Measurements from ENCODE around the gene BSND. TPM values are rescaled to one million over a fixed set of nuclear protein-coding genes. Genes with fewer than 3 reads are reported as not detected.
"Not testable (repeated sequence)": the region's sequence is repeated elsewhere in the genome, so short reads cannot be mapped to it uniquely, and the experiment has no call there.

BSND gene
- not detected for total RNA-seq
- long read RNA-seq: 0 reads

- no peak for DNase-seq
- ATAC-seq (ENCODE audit: poor library complexity): no peak
- intact Hi-C loops (cut with DNase I): loop anchor here (5.0 kb wide), 1 partner anchor 46 kb away; no protein-coding TSS in a partner anchor
These were observed at the start of gene BSND for GRCh38 chr1:54998677-54999076. BSND (plus strand) TSS chr1:54998933; CDS start chr1:54999187, 254 bp downstream.

GRCh38 chr1:54949053-54949452 lies 49.7 kb upstream of the BSND start:
- ATAC-seq (ENCODE audit: poor library complexity): no peak
- DNase-seq: no peak
- intact Hi-C loops (cut with DNase I): no loop called here

- DNase-seq (no peak), ATAC-seq (ENCODE audit: poor library complexity) (peak; percentile 7)
- intact Hi-C loops (cut with DNase I): loop anchor here (5.0 kb wide), 1 partner anchor 47 kb away; the partner anchor contains the start of gene BSND
These were observed 48.7 kb upstream of the BSND start for GRCh38 chr1:54950006-54950368.

- DNase-seq: peak; percentile 74
- intact Hi-C loops (cut with DNase I): loop anchor here (5.0 kb wide), 1 partner anchor 47 kb away; the partner anchor contains the start of gene BSND
- peak; percentile 95 for ATAC-seq (ENCODE audit: poor library complexity)
These were observed 48.2 kb upstream of the BSND start for GRCh38 chr1:54950369-54951163.

- ATAC-seq (ENCODE audit: poor library complexity) (no peak), DNase-seq (no peak)
- intact Hi-C loops (cut with DNase I): loop anchor here (5.0 kb wide), 1 partner anchor 45 kb away; the partner anchor contains the start of gene BSND
These were observed 46.9 kb upstream of the BSND start for GRCh38 chr1:54951810-54952226.

GRCh38 chr1:54952950-54953718 lies 45.6 kb upstream of the BSND start:
- intact Hi-C loops (cut with DNase I): loop anchor here (5.0 kb wide), 1 partner anchor 44 kb away; the partner anchor contains the start of gene BSND
- DNase-seq (no peak), ATAC-seq (ENCODE audit: poor library complexity) (no peak)

GRCh38 chr1:54953846-54954245 lies 44.9 kb upstream of the BSND start:
- ATAC-seq (ENCODE audit: poor library complexity) (no peak), DNase-seq (no peak)
- intact Hi-C loops (cut with DNase I): loop anchor here (5.0 kb wide), 1 partner anchor 43 kb away; the partner anchor contains the start of gene BSND

- ATAC-seq (ENCODE audit: poor library complexity) (no peak), DNase-seq (no peak)
- intact Hi-C loops (cut with DNase I): no loop called here
These were observed 43.4 kb upstream of the BSND start for GRCh38 chr1:54955359-54955758.

- ATAC-seq (ENCODE audit: poor library complexity): no peak
- intact Hi-C loops (cut with DNase I): no loop called here
- DNase-seq: no peak
These were observed 42.0 kb upstream of the BSND start for GRCh38 chr1:54956726-54957125.

- intact Hi-C loops (cut with DNase I): no loop called here
- no peak for ATAC-seq (ENCODE audit: poor library complexity)
These were observed 39.5 kb upstream of the BSND start for GRCh38 chr1:54959241-54959640.

GRCh38 chr1:54962612-54963395 lies 35.9 kb upstream of the BSND start:
- ATAC-seq (ENCODE audit: poor library complexity): no peak
- intact Hi-C loops (cut with DNase I): no loop called here
- no peak for DNase-seq

More at GRCh38 chr1:54959241-54959640, 39.5 kb upstream of the BSND start:
- no peak for DNase-seq

GRCh38 chr1:54963829-54964228 lies 34.9 kb upstream of the BSND start:
- intact Hi-C loops (cut with DNase I); ATAC-seq (ENCODE audit: poor library complexity); DNase-seq: not testable (repeated sequence)

- DNase-seq: peak; percentile 76
- peak; percentile 65 for ATAC-seq (ENCODE audit: poor library complexity)
- intact Hi-C loops (cut with DNase I): no loop called here
These were observed 33.0 kb upstream of the BSND start for GRCh38 chr1:54965624-54966340.

GRCh38 chr1:54967372-54967771 lies 31.4 kb upstream of the BSND start:
- ATAC-seq (ENCODE audit: poor library complexity) (no peak), DNase-seq (no peak)
- intact Hi-C loops (cut with DNase I): no loop called here

- ATAC-seq (ENCODE audit: poor library complexity) (no peak), DNase-seq (no peak)
- intact Hi-C loops (cut with DNase I): no loop called here
These were observed 30.2 kb upstream of the BSND start for GRCh38 chr1:54968551-54968950.

GRCh38 chr1:54969879-54970278 lies 28.9 kb upstream of the BSND start:
- intact Hi-C loops (cut with DNase I): no loop called here
- ATAC-seq (ENCODE audit: poor library complexity) (no peak), DNase-seq (no peak)

- intact Hi-C loops (cut with DNase I): no loop called here
- DNase-seq: no peak
These were observed 27.8 kb upstream of the BSND start for GRCh38 chr1:54970901-54971300.

GRCh38 chr1:54971317-54971791 lies 27.4 kb upstream of the BSND start:
- ATAC-seq (ENCODE audit: poor library complexity) (no peak), DNase-seq (no peak)
- intact Hi-C loops (cut with DNase I): no loop called here

More at GRCh38 chr1:54970901-54971300, 27.8 kb upstream of the BSND start:
- ATAC-seq (ENCODE audit: poor library complexity): no peak

All from Right ventricle myocardium superior (tissue), 1 donor.